ENCODE data around the gene NRF1.

- TF ChIP-seq CTCF (IDR thresholded peaks at IDR 0.05) (no peak), POLR2A (IDR thresholded peaks at IDR 0.05) (no peak)
These were observed 118.6 kb downstream of the NRF1 start for GRCh38 chr7:129730159-129730558.

Measured in thyroid gland (tissue), 4 donors.